Left renal pelvis (tissue), 4 donors: ENCODE measurements around the gene EFCAB6. TPM values are rescaled to one million over a fixed set of nuclear protein-coding genes. Genes with fewer than 3 reads are reported as not detected.

Source experiments
- DNase-seq, 4 donors: peaks; one replicate each; pipeline ENCODE4 v3.0.0-alpha.2; 2013; ENCODE audit warnings: low read depth in 4 of 4, low spot score in 3 of 4
- polyA plus RNA-seq, 4 donors: library from polyadenylated mRNA; unstranded; fragments of 120-200 nt; gene quantifications; one replicate each; pipeline ENCODE4 v1.2.1, GENCODE V29; 2013; ENCODE audit not compliant: insufficient read length in 4 of 4

EFCAB6 gene
- polyA plus RNA-seq, 4 donors = 1.4 to 5.7 (median 4.8) TPM

- no peak for DNase-seq
Measured at GRCh38 chr22:43754176-43754575, 57.9 kb downstream of the EFCAB6 start.

GRCh38 chr22:43753688-43754087 lies 58.4 kb downstream of the EFCAB6 start:
- DNase-seq = no peak

- DNase-seq = no peak
Measured at GRCh38 chr22:43750751-43751150, 61.4 kb downstream of the EFCAB6 start.

- no peak for DNase-seq
Measured at GRCh38 chr22:43749473-43749872, 62.6 kb downstream of the EFCAB6 start.

- DNase-seq = no peak
Measured at GRCh38 chr22:43747877-43748276, 64.2 kb downstream of the EFCAB6 start.

- DNase-seq = no peak
Measured at GRCh38 chr22:43747058-43747457, 65.0 kb downstream of the EFCAB6 start.

- DNase-seq = no peak
Measured at GRCh38 chr22:43745783-43746356, 66.2 kb downstream of the EFCAB6 start.

GRCh38 chr22:43745411-43745770 lies 66.7 kb downstream of the EFCAB6 start:
- no peak for DNase-seq

GRCh38 chr22:43744700-43745410 lies 67.2 kb downstream of the EFCAB6 start:
- DNase-seq = no peak

- no peak for DNase-seq
Measured at GRCh38 chr22:43743929-43744643, 68.0 kb downstream of the EFCAB6 start.

GRCh38 chr22:43743131-43743530 lies 69.0 kb downstream of the EFCAB6 start:
- DNase-seq = no peak

GRCh38 chr22:43742154-43742950 lies 69.8 kb downstream of the EFCAB6 start:
- no peak for DNase-seq

GRCh38 chr22:43740587-43741270 lies 71.4 kb downstream of the EFCAB6 start:
- no peak for DNase-seq

GRCh38 chr22:43739851-43740379 lies 72.2 kb downstream of the EFCAB6 start:
- no peak for DNase-seq

GRCh38 chr22:43737150-43737828 lies 74.8 kb downstream of the EFCAB6 start:
- no peak for DNase-seq

GRCh38 chr22:43736651-43737050 lies 75.5 kb downstream of the EFCAB6 start:
- DNase-seq = no peak

- no peak for DNase-seq
Measured at GRCh38 chr22:43734370-43735150, 77.5 kb downstream of the EFCAB6 start.

- DNase-seq = no peak
Measured at GRCh38 chr22:43733138-43733537, 79.0 kb downstream of the EFCAB6 start.

- DNase-seq = no peak
Measured at GRCh38 chr22:43731988-43732387, 80.1 kb downstream of the EFCAB6 start.
